22Rv1 (cell line): ENCODE data around the gene STIM1.
A peak's percentile ranks its signal among the peaks of the same experiment; 100 is the strongest.

ENCODE experiments used
- H3K27ac ChIP-seq: fragments of 450-650 bp; 2 replicates; pipeline ENCODE4 v1.5.1; 2017
- ZFX ChIP-seq: fragments of 450-650 bp; IDR thresholded peaks from 2 replicates; pipeline ENCODE4 v1.6.1; 2017; ENCODE audit warnings: antibody characterized with exemption, borderline replicate concordance
- TF ChIP-seq, protein P1 (sequence below): fragments of 450-650 bp; IDR thresholded peaks from 2 replicates; pipeline ENCODE4 v1.5.1; 2017; ENCODE audit warnings: mild to moderate bottlenecking

STIM1 gene

DNA sequence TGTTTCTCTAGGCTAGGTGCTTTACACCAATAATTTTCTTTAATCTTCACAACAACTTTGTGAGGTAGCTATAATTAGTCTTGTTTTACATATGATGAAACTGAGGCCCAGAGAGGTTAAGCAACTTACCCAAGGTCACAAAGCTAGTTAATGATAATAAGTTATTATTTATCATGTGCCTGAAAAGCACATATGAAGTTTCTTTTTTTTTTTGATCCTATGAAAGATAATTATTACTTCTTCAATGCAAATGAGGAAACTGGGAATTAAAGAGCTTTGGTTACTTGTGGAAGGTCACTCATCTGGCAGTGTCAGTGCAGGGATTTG lies 22.8 kb downstream of the STIM1 start:
- no peak overlapping the region for H3K27ac ChIP-seq
- TF ChIP-seq, protein P1, sequence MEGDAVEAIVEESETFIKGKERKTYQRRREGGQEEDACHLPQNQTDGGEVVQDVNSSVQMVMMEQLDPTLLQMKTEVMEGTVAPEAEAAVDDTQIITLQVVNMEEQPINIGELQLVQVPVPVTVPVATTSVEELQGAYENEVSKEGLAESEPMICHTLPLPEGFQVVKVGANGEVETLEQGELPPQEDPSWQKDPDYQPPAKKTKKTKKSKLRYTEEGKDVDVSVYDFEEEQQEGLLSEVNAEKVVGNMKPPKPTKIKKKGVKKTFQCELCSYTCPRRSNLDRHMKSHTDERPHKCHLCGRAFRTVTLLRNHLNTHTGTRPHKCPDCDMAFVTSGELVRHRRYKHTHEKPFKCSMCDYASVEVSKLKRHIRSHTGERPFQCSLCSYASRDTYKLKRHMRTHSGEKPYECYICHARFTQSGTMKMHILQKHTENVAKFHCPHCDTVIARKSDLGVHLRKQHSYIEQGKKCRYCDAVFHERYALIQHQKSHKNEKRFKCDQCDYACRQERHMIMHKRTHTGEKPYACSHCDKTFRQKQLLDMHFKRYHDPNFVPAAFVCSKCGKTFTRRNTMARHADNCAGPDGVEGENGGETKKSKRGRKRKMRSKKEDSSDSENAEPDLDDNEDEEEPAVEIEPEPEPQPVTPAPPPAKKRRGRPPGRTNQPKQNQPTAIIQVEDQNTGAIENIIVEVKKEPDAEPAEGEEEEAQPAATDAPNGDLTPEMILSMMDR: no peak
- no peak for TF ChIP-seq ZFX

DNA sequence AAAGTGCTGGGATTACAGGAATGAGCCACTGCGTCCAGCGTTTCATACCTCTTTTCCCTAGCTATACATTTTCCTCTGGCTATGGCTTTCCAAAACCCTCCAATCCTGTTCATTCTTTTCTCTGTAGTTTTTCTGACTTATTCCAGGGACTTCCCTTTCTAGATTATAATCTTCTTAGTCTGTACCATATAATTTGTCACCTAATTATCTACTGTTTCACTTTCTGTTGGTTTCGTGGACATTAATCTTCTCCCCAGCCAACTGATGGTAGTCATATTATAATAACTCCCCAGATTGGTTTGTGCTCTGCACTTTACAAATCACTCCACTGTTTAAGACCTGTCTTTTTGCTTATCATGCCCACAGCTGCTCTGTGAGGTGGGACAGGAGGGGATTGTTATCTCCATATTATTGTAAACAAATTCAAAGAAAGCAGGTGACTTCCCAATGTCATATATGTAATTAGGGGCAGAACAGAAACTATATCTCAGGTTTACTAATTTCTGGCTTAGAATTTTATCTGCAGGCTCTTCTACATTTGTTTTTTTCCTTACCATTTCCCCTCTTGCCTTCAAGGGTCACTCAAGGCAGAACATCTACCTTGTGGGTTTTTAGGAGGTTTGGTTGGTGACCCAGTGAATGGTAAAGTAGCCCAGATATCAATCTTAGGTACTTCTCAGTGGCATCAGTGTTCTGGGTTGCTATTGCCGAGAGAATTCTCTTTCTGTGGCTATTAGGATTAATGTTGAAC lies 23.9 kb downstream of the STIM1 start:
- no peak for TF ChIP-seq ZFX
- TF ChIP-seq, protein P1: no peak

DNA sequence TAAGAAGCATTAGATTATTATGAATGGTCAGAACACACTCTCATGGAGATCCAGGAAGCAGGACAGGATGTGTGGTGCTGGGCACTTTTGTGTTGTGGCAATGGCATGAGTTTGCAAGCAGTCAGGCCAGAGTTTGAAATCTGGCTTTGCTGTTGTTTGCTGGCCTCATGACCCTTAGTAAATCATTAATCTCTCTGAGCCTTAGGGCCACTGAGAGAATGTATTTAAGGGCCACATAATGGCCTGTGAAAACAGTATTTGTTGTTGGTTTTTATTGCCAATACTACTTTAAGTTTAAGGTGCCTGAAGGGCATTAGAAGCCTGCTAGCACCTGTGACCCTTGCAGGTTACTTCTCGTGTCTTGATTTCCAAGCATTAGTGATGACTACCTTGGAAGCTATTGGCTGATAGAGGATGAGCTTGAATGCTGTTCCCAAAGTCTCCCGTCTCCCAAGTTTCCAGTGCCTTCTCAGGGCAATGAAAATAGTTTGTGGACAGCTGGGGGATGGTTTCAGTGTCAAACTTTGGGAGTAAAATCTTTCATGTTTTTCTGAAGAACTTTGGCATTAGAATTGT lies 24.6 kb downstream of the STIM1 start:
- no peak for TF ChIP-seq ZFX
- TF ChIP-seq, protein P1: no peak

More for the DNA sequence above, 23.9 kb downstream of the STIM1 start:
- H3K27ac ChIP-seq: peak overlapping the region; percentile 79

DNA sequence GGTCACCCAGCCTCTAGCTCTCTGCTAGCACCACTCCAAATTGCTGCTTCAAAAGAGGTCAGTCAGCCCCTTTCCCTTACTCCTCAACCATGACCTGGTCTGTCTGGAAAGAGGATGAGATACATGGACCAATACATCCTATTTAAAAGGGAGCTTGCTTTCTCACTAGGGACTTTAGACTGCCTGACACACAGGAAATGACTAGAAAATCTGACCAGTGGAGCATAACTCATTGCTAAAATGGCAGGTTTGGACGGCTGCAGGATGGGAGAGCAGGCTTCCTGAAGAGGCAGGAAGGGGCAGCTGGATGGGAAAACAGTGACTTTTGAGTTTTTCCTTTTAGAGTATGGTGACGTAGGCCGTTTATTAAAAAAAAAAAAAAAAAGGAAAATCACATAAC lies 25.3 kb downstream of the STIM1 start:
- TF ChIP-seq, protein P1: no peak
- TF ChIP-seq ZFX: no peak
- H3K27ac ChIP-seq: peak overlapping the region; percentile 79

More for the DNA sequence above, 24.6 kb downstream of the STIM1 start:
- H3K27ac ChIP-seq: peak overlapping the region; percentile 79

DNA sequence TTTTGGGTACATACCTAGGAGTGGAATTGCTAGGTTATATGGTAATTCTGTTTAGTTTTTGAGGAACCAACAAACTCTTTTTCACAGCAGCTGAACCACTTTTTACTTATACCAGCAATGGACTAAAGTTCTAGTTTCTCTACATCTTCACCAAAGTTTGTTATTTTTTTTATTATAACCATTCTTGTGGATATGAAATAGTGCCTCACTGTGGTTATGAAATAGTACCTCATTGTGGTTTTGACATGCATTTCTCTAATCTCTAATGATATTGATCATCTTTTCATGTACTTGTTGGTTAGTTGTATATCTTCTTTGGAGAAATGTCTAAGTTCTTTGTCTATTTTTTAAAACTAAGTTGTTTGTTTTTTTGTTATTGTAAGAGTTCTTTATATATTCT lies 27.2 kb downstream of the STIM1 start:
- H3K27ac ChIP-seq: no peak overlapping the region
- TF ChIP-seq ZFX: no peak
- TF ChIP-seq, protein P1: no peak

DNA sequence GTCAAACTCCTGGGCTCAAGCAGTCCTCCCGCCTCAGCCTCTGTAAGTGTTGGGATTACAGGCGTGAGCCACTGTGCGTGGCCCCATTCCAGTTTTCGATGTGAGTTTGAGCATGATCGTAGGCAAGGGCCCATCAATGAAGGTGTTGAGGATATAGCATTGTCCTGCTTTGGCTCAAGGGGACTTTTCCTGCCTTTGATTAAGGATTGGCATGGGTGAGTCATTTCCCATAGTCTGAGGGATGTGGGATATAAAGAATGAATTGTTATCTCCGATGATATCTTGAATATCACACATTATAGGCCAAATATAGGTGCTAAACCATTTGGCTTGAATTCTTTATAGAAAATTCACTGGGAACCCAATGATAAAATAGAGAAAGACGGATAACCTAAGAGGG lies 30.4 kb downstream of the STIM1 start:
- TF ChIP-seq ZFX: no peak
- TF ChIP-seq, protein P1: no peak
- no peak overlapping the region for H3K27ac ChIP-seq

DNA sequence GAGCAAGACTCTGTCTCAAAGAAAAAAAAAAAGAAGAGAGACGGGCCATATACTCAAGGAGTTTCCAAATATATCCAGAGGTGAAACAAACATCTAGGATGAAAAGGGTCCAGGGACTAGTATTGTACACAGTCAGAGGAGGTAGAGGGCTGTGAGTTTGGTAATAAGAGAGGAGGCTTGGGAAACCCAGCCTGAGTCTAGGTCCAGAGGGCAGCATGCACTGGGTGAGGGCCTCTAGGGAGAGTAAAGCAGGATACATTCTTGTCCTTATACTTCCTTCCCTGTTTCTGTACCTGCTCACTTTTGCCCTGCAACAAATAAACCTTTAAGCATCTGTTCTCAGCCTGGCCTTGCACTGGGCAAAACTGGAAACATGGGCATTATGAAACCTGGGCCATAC lies 31.5 kb downstream of the STIM1 start:
- TF ChIP-seq, protein P1: no peak
- no peak for TF ChIP-seq ZFX
- H3K27ac ChIP-seq: no peak overlapping the region
